Mesenchymal stem cell (in vitro differentiated cells and primary cell): ENCODE results near the gene C12orf43.

Source experiments
- DNase-seq: peaks from one replicate; pipeline ENCODE4 v3.0.0-alpha.2; 2013
- H2AFZ ChIP-seq: one replicate; pipeline ENCODE4 v1.6.1; 2013; ENCODE audit warnings: low read depth, mild to moderate bottlenecking, control low read depth, inconsistent platforms, low read length, moderate library complexity
- H2AK5ac ChIP-seq: 2 replicates; pipeline ENCODE4 v1.6.1; 2013; ENCODE audit warnings: low read length, moderate library complexity, mild to moderate bottlenecking, inconsistent platforms; ENCODE audit not compliant: severe bottlenecking
- H2BK120ac ChIP-seq: one replicate; pipeline ENCODE4 v1.6.1; 2013; ENCODE audit warnings: low read depth, mild to moderate bottlenecking, inconsistent platforms, low read length, moderate library complexity
- H2BK12ac ChIP-seq, 2 experiments: one replicate each; pipeline ENCODE4 v1.6.1; 2013; ENCODE audit warnings: inconsistent platforms in 2 of 2, low read length in 2 of 2, mild to moderate bottlenecking in 2 of 2, moderate library complexity in 2 of 2, control low read depth in 1 of 2
- H2BK15ac ChIP-seq: one replicate; pipeline ENCODE4 v1.6.1; 2013; ENCODE audit warnings: mild to moderate bottlenecking, low read depth, inconsistent platforms; ENCODE audit not compliant: poor library complexity, severe bottlenecking
- H2BK5ac ChIP-seq: 2 replicates; pipeline ENCODE4 v1.6.1; 2013; ENCODE audit warnings: low read depth, mild to moderate bottlenecking, low read length, control low read depth, inconsistent platforms; ENCODE audit not compliant: poor library complexity, severe bottlenecking
- H3K14ac ChIP-seq, 2 experiments: one replicate each; pipeline ENCODE4 v1.6.1; 2013; ENCODE audit warnings: inconsistent platforms in 2 of 2, low read length in 2 of 2, control low read depth in 1 of 2, mild to moderate bottlenecking in 1 of 2, moderate library complexity in 1 of 2
- H3K18ac ChIP-seq, 2 experiments: one replicate each; pipeline ENCODE4 v1.6.1; 2013; ENCODE audit warnings: inconsistent platforms in 2 of 2, low read length in 2 of 2, control low read depth in 1 of 2, low read depth in 1 of 2, mild to moderate bottlenecking in 1 of 2
- H3K23ac ChIP-seq, 2 experiments: one replicate each; pipeline ENCODE4 v1.6.1; 2013; ENCODE audit warnings: inconsistent platforms in 2 of 2, low read length in 2 of 2, mild to moderate bottlenecking in 2 of 2, moderate library complexity in 2 of 2, control low read depth in 1 of 2
- H3K27ac ChIP-seq: 2 replicates; pipeline ENCODE4 v1.5.1; 2013; ENCODE audit warnings: mild to moderate bottlenecking, moderate library complexity, low read length, control low read depth, inconsistent platforms; ENCODE audit not compliant: poor library complexity, severe bottlenecking
- H3K27me3 ChIP-seq, 2 experiments: 2 replicates each; pipeline versions ENCODE4 v1.6.1 to v1.7.0; 2013; ENCODE audit warnings: low read length in 2 of 2, mild to moderate bottlenecking in 2 of 2, moderate library complexity in 2 of 2, control low read depth in 1 of 2, inconsistent platforms in 1 of 2; ENCODE audit not compliant: control insufficient read depth in 1 of 2, insufficient read depth in 1 of 2
- H3K36me3 ChIP-seq, 2 experiments: 2 replicates each; pipeline versions ENCODE4 v1.6.1 to v1.7.0; 2013; ENCODE audit warnings: low read length in 2 of 2, control low read depth in 1 of 2, inconsistent platforms in 1 of 2, low read depth in 1 of 2, mild to moderate bottlenecking in 1 of 2; ENCODE audit not compliant: insufficient read depth in 2 of 2, control insufficient read depth in 1 of 2
- H3K4ac ChIP-seq, 2 experiments: one replicate each; pipeline ENCODE4 v1.6.1; 2013; ENCODE audit warnings: inconsistent platforms in 2 of 2, low read length in 2 of 2, mild to moderate bottlenecking in 2 of 2, moderate library complexity in 2 of 2, control low read depth in 1 of 2, low read depth in 1 of 2
- H3K4me1 ChIP-seq: 2 replicates; pipeline ENCODE4 v1.6.1; 2013; ENCODE audit warnings: low read depth, low read length, control low read depth; ENCODE audit not compliant: control insufficient read depth, insufficient read depth
- H3K4me2 ChIP-seq: 2 replicates; pipeline ENCODE4 v1.6.1; 2013; ENCODE audit warnings: low read length, mild to moderate bottlenecking, inconsistent platforms; ENCODE audit not compliant: poor library complexity, severe bottlenecking
- H3K4me3 ChIP-seq, 2 experiments: 2 replicates each; pipeline versions ENCODE4 v1.5.1 to v1.7.0; 2013; ENCODE audit warnings: low read length in 2 of 2, mild to moderate bottlenecking in 2 of 2, control low read depth in 1 of 2, low read depth in 1 of 2; ENCODE audit not compliant: insufficient read depth in 1 of 2
- H3K79me1 ChIP-seq: replicated peaks from 2 replicates; pipeline ENCODE4 v1.6.1; 2013; ENCODE audit warnings: mild to moderate bottlenecking, control low read depth, low read length, inconsistent platforms; ENCODE audit not compliant: poor library complexity, severe bottlenecking
- H3K9ac ChIP-seq: 2 replicates; pipeline ENCODE4 v1.7.0; 2013; ENCODE audit warnings: mild to moderate bottlenecking, low read length, moderate library complexity
- H3K9me3 ChIP-seq: 2 replicates; pipeline ENCODE4 v1.7.0; 2013; ENCODE audit warnings: mild to moderate bottlenecking, low read length; ENCODE audit not compliant: control insufficient read depth
- H4K8ac ChIP-seq: one replicate; pipeline ENCODE4 v1.6.1; 2013; ENCODE audit warnings: inconsistent platforms, mild to moderate bottlenecking, low read length, moderate library complexity
- H4K91ac ChIP-seq: one replicate; pipeline ENCODE4 v1.6.1; 2013; ENCODE audit warnings: mild to moderate bottlenecking, low read length, inconsistent platforms
- WGBS: methylation state at CpG from one replicate; pipeline ENCODE4 v1.1.7; 2013; ENCODE audit warnings: mixed read lengths; 5-methylcytosine and 5-hydroxymethylcytosine counted together

The C12orf43 gene

DNA sequence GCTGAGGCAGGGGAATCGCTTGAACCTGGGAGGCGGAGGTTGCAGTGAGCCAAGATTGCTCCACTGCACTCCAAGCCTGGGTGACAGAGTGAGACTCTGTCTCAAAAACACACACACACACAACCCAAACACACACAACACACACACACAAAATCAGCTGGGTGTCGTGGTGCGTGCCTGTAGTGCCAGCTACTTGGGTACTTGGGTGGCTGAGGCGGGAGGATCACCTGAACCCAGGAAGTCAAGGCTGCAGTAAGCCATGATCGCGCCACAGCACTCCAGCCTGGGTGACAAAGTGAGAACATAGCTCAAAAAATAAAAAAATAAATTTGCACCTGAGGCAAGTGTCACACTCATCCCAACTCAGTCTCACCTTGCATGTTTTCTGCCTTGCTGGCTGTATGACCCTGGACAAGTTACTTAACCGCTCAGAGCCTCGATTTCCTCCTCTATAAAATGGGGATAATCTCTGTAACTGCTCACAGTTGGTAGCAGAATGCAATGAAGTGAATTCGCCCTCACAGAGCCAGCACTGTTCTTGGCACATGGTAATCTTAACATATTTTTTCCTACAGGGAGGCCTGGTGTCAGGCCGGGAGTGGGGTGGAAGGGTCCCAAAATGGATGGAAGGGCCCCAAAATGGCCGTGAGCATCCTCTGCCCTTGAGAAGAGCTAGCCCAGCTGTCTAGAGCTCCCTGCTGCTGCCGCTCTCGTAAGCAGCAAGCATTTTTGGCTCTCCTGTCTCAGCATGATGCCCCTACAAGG lies 38.6 kb downstream of the C12orf43 start:
- no peak overlapping the region for H2BK15ac ChIP-seq
- H3K9me3 ChIP-seq, result no peaks in the 10 kb centered on the region
- no peak overlapping the region for H2BK120ac ChIP-seq
- DNase-seq, result no peak
- no peaks in the 10 kb centered on the region for H3K36me3 ChIP-seq
- WGBS, result 90% methylated on average over 13 of the region's 14 CpGs
- no peak overlapping the region for H3K4me3 ChIP-seq
- no peak overlapping the region for H3K14ac ChIP-seq
- H2BK12ac ChIP-seq, result no peak overlapping the region
- no peak overlapping the region for H4K91ac ChIP-seq
- H3K79me1 ChIP-seq, result no peaks in the 10 kb centered on the region
- H2BK5ac ChIP-seq, result no peak overlapping the region
- peaks cover 0 to 27% of the 10 kb centered on the region in 2 experiments for H3K27me3 ChIP-seq
- H4K8ac ChIP-seq, result no peak overlapping the region
- no peak overlapping the region for H2AK5ac ChIP-seq
- H3K27ac ChIP-seq, result no peak overlapping the region
- no peak overlapping the region for H3K18ac ChIP-seq
- no peak overlapping the region for H3K23ac ChIP-seq
- H3K9ac ChIP-seq, result no peak overlapping the region
- no peak overlapping the region for H3K4ac ChIP-seq
- no peak overlapping the region for H2AFZ ChIP-seq
- peaks cover 39% of the 10 kb centered on the region for H3K4me1 ChIP-seq
- H3K4me2 ChIP-seq, result no peak overlapping the region

- Histone ChIP-seq H4K8ac (no peak overlapping the region), H4K91ac (no peak overlapping the region), H3K27ac (no peak overlapping the region), H2AFZ (no peak overlapping the region), H2BK12ac (no peak overlapping the region), H2BK5ac (no peak overlapping the region), H3K9ac (no peak overlapping the region), H3K9me3 (no peaks in the 10 kb centered on the region), H3K36me3 (no peaks in the 10 kb centered on the region), H3K23ac (no peak overlapping the region), H3K4me3 (no peak overlapping the region), H3K79me1 (no peaks in the 10 kb centered on the region), H3K14ac (no peak overlapping the region), H3K4me2 (no peak overlapping the region), H3K4ac (no peak overlapping the region), H3K18ac (no peak overlapping the region), H2AK5ac (no peak overlapping the region), H3K27me3 (peaks cover 3 to 10% of the 10 kb centered on the region in 2 experiments), H2BK15ac (no peak overlapping the region), H2BK120ac (no peak overlapping the region), H3K4me1 (peaks cover 7% of the 10 kb centered on the region)
- DNase-seq, result peak; percentile 8
- WGBS, result 70% methylated on average over 10 of the region's 10 CpGs
These were observed 43.3 kb downstream of the C12orf43 start for GRCh38 chr12:120972870-120973543.

GRCh38 chr12:120971299-120972180 lies 44.7 kb downstream of the C12orf43 start:
- Histone ChIP-seq H3K36me3 (no peaks in the 10 kb centered on the region), H2BK120ac (no peak overlapping the region), H3K4me1 (peaks cover 6% of the 10 kb centered on the region), H3K4me2 (no peak overlapping the region), H2AFZ (no peak overlapping the region), H4K91ac (no peak overlapping the region), H3K27ac (no peak overlapping the region), H3K4ac (no peak overlapping the region), H2BK5ac (no peak overlapping the region), H3K14ac (no peak overlapping the region), H3K18ac (no peak overlapping the region), H2BK15ac (no peak overlapping the region), H2AK5ac (no peak overlapping the region), H3K79me1 (no peaks in the 10 kb centered on the region), H3K4me3 (no peak overlapping the region), H3K27me3 (peaks cover 3 to 21% of the 10 kb centered on the region in 2 experiments), H3K9ac (no peak overlapping the region), H3K23ac (no peak overlapping the region), H4K8ac (no peak overlapping the region), H2BK12ac (no peak overlapping the region), H3K9me3 (no peaks in the 10 kb centered on the region)
- 40% methylated on average over 11 of the region's 13 CpGs for WGBS
- peak; percentile 70 for DNase-seq

DNA sequence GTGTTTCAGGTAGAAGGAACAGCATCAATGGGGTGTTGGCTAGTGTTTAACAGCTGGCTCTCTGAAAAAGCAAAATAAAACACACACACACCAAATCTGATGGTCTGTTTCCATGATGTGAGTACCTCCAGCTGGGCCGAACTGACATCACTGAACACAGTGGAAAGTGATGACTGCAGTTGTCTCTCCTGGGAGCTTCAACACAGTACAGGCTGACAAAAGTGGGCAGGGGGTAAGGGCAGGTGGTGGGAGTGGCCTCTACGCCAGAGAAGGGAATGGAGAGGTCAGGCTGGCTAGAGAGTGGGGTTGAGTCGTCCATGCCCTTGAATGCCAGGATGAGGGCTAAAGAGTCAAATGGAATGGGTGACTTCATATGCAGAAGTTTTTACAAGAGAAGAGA lies 46.0 kb downstream of the C12orf43 start:
- no peak for DNase-seq
- Histone ChIP-seq H3K4ac (no peak overlapping the region), H3K9me3 (no peaks in the 10 kb centered on the region), H3K27ac (no peak overlapping the region), H3K4me1 (peaks cover 6% of the 10 kb centered on the region), H3K23ac (no peak overlapping the region), H4K91ac (no peak overlapping the region), H4K8ac (no peak overlapping the region), H3K36me3 (no peaks in the 10 kb centered on the region), H2AK5ac (no peak overlapping the region), H3K18ac (no peak overlapping the region), H2BK15ac (no peak overlapping the region), H3K4me2 (no peak overlapping the region), H2BK120ac (no peak overlapping the region), H3K4me3 (no peak overlapping the region), H2BK12ac (no peak overlapping the region), H3K27me3 (peaks cover 3 to 33% of the 10 kb centered on the region in 2 experiments), H3K14ac (no peak overlapping the region), H2BK5ac (no peak overlapping the region), H3K9ac (no peak overlapping the region), H2AFZ (no peak overlapping the region), H3K79me1 (no peaks in the 10 kb centered on the region)
- 82% methylated on average over 3 of the region's 3 CpGs for WGBS
